Astrocyte (in vitro differentiated cells and primary cell): ENCODE results near the gene STARD13. TPM values are rescaled to one million over a fixed set of nuclear protein-coding genes. Genes with fewer than 3 reads are reported as not detected.

Experiments used
- DNase-seq: peaks from one replicate; pipeline ENCODE4 v3.0.0-alpha.2; 2010; ENCODE audit warnings: low read depth
- FAIRE-seq: peaks from 2 replicates; lab custom pipeline; 2011; peaks lifted over from hg19 to GRCh38; lab: Jason Lieb, UNC
- H2AFZ ChIP-seq: 2 replicates; pipeline ENCODE4 v1.6.0; 2012; ENCODE audit warnings: low read depth, low read length, inconsistent platforms
- H3K27ac ChIP-seq: 2 replicates; pipeline ENCODE4 v1.5.1; 2011; ENCODE audit warnings: low read depth, low read length, inconsistent platforms
- H3K27me3 ChIP-seq: 2 replicates; pipeline ENCODE4 v1.6.0; 2011; ENCODE audit warnings: low read length, inconsistent platforms; ENCODE audit not compliant: insufficient read depth
- H3K36me3 ChIP-seq: 2 replicates; pipeline ENCODE4 v1.5.1; 2011; ENCODE audit warnings: low read length, inconsistent platforms; ENCODE audit not compliant: insufficient read depth
- H3K4me1 ChIP-seq: 2 replicates; pipeline ENCODE4 v1.5.1; 2011; ENCODE audit warnings: low read length, inconsistent platforms; ENCODE audit not compliant: insufficient read depth
- H3K4me2 ChIP-seq: 2 replicates; pipeline ENCODE4 v1.6.0; 2012; ENCODE audit warnings: low read length, inconsistent platforms
- H3K4me3 ChIP-seq: 2 replicates; pipeline ENCODE4 v1.5.1; 2011; ENCODE audit warnings: low read depth, mild to moderate bottlenecking, low read length, inconsistent platforms; ENCODE audit not compliant: insufficient read depth
- H3K79me2 ChIP-seq: 2 replicates; pipeline ENCODE4 v1.6.0; 2012; ENCODE audit warnings: mild to moderate bottlenecking, low read length, inconsistent platforms; ENCODE audit not compliant: insufficient read depth
- H3K9ac ChIP-seq: 2 replicates; pipeline ENCODE4 v1.6.0; 2012; ENCODE audit warnings: mild to moderate bottlenecking, low read length, inconsistent platforms
- H3K9me3 ChIP-seq: 2 replicates; pipeline ENCODE4 v1.5.1; 2012; ENCODE audit warnings: low read depth, mild to moderate bottlenecking, low read length, inconsistent platforms; ENCODE audit not compliant: insufficient read depth
- H4K20me1 ChIP-seq: 2 replicates; pipeline ENCODE4 v1.6.0; 2012; ENCODE audit warnings: low read length, inconsistent platforms; ENCODE audit not compliant: insufficient read depth
- H3K27ac Mint-ChIP-seq: one replicate; pipeline ENCODE4 v1.8.0; 2021; ENCODE audit warnings: mild to moderate bottlenecking, mixed read lengths; ENCODE audit not compliant: unreplicated experiment
- H3K27me3 Mint-ChIP-seq: one replicate; pipeline ENCODE4 v1.8.0; 2021; ENCODE audit warnings: low read depth, mixed read lengths; ENCODE audit not compliant: unreplicated experiment
- H3K36me3 Mint-ChIP-seq: one replicate; pipeline ENCODE4 v1.8.0; 2021; ENCODE audit warnings: low read depth, mixed read lengths; ENCODE audit not compliant: unreplicated experiment
- H3K4me1 Mint-ChIP-seq: one replicate; pipeline ENCODE4 v1.8.0; 2021; ENCODE audit warnings: low read depth, mixed read lengths; ENCODE audit not compliant: unreplicated experiment
- H3K4me3 Mint-ChIP-seq: one replicate; pipeline ENCODE4 v1.8.0; 2021; ENCODE audit warnings: mild to moderate bottlenecking, moderate library complexity, mixed read lengths; ENCODE audit not compliant: unreplicated experiment
- H3K9me3 Mint-ChIP-seq: one replicate; pipeline ENCODE4 v1.8.0; 2021; ENCODE audit warnings: mild to moderate bottlenecking, mixed read lengths; ENCODE audit not compliant: unreplicated experiment
- EZH2 ChIP-seq: IDR thresholded peaks from 2 replicates; pipeline ENCODE4 v1.6.1; 2012; ENCODE audit warnings: mild to moderate bottlenecking, low read length, inconsistent platforms; ENCODE audit not compliant: insufficient read depth
- total RNA-seq: library from RNA; stranded (reverse); gene quantifications from 2 replicates; pipeline ENCODE4 v1.2.1, GENCODE V29; 2021
- TF ChIP-seq, protein P1 (sequence below): IDR thresholded peaks from 2 replicates; pipeline ENCODE4 v1.5.1; 2011; ENCODE audit warnings: low read depth, mild to moderate bottlenecking, inconsistent platforms, low read length, moderate library complexity; ENCODE audit not compliant: insufficient read depth

The STARD13 gene
- total RNA-seq, 1 donor from 2014 or later = 30.1 TPM

GRCh38 chr13:33174491-33174890, 111.1 kb downstream of the STARD13 start:
- Histone ChIP-seq H3K27me3 (no peaks in the 10 kb centered on the region), H3K79me2 (peaks cover 81% of the 10 kb centered on the region), H3K9ac (no peak overlapping the region), H3K4me1 (peaks cover 18% of the 10 kb centered on the region), H3K9me3 (no peaks in the 10 kb centered on the region), H3K4me3 (no peak overlapping the region), H3K4me2 (no peak overlapping the region), H3K36me3 (peaks cover 7% of the 10 kb centered on the region), H3K27ac (no peak overlapping the region), H2AFZ (no peak overlapping the region), H4K20me1 (no peaks in the 10 kb centered on the region)
- no peak for FAIRE-seq
- TF ChIP-seq EZH2 = no peak
- TF ChIP-seq, protein P1, sequence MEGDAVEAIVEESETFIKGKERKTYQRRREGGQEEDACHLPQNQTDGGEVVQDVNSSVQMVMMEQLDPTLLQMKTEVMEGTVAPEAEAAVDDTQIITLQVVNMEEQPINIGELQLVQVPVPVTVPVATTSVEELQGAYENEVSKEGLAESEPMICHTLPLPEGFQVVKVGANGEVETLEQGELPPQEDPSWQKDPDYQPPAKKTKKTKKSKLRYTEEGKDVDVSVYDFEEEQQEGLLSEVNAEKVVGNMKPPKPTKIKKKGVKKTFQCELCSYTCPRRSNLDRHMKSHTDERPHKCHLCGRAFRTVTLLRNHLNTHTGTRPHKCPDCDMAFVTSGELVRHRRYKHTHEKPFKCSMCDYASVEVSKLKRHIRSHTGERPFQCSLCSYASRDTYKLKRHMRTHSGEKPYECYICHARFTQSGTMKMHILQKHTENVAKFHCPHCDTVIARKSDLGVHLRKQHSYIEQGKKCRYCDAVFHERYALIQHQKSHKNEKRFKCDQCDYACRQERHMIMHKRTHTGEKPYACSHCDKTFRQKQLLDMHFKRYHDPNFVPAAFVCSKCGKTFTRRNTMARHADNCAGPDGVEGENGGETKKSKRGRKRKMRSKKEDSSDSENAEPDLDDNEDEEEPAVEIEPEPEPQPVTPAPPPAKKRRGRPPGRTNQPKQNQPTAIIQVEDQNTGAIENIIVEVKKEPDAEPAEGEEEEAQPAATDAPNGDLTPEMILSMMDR = no peak
- Mint-ChIP-seq H3K9me3 (no peaks in the 10 kb centered on the region), H3K27ac (no peak overlapping the region), H3K27me3 (no peaks in the 10 kb centered on the region), H3K36me3 (peaks cover 3% of the 10 kb centered on the region), H3K4me3 (no peak overlapping the region), H3K4me1 (peaks cover 27% of the 10 kb centered on the region)
- no peak for DNase-seq

DNA sequence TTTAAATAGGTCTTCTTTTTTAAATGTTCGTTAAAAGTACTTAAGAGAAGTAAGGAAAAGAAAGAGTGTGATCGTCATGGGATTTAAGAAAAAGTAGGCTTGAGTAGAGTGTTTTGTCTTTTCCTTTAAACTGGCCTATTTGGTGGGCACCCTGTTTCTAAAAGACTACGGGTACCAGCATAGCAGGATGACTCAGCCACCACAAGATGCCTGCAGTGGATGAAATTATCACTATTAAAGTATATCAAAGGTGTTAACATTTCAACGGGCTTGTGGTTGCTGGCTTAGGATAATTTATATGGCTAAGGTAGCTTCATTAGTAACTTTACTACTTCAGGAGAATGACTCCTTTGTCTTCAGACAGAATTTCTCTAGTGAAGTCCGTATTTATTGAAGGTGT, 112.6 kb downstream of the STARD13 start:
- FAIRE-seq (no peak), DNase-seq (no peak)
- H3K4me1 ChIP-seq = peaks cover 33% of the 10 kb centered on the region
- peaks cover 80% of the 10 kb centered on the region for H3K79me2 ChIP-seq
- Mint-ChIP-seq H3K27ac (no peak overlapping the region), H3K27me3 (no peaks in the 10 kb centered on the region), H3K4me1 (peaks cover 42% of the 10 kb centered on the region), H3K36me3 (peaks cover 3% of the 10 kb centered on the region), H3K9me3 (no peaks in the 10 kb centered on the region), H3K4me3 (no peak overlapping the region)
- no peak overlapping the region for H2AFZ ChIP-seq
- no peaks in the 10 kb centered on the region for H3K27me3 ChIP-seq
- peaks cover 2% of the 10 kb centered on the region for H3K36me3 ChIP-seq
- no peak overlapping the region for H3K9ac ChIP-seq
- no peak overlapping the region for H3K4me3 ChIP-seq
- no peak overlapping the region for H3K4me2 ChIP-seq
- no peaks in the 10 kb centered on the region for H4K20me1 ChIP-seq
- H3K27ac ChIP-seq = peak overlapping the region; percentile 15
- H3K9me3 ChIP-seq = no peaks in the 10 kb centered on the region
- TF ChIP-seq EZH2 = no peak
- TF ChIP-seq, protein P1 = no peak

DNA sequence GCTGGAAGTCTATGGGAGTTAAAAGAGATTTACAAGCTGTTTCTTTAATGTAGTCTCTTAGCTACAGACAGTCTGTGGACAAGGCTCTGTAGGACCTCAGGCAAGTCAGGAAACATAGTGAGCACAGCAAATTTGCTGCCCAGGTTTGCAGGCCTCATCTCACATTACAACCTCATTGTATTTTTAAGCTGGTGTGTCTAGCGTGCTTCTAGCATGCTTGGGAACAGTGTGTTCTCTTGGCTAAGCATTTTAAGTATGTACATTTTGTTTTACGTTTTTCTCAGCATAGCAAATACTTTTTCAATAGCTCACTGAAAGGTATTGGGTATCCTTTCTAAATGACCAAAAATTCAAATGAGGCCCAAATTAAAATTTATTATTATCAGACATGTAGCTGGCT, 113.2 kb downstream of the STARD13 start:
- Histone ChIP-seq H3K4me1 (peaks cover 34% of the 10 kb centered on the region), H3K9me3 (no peaks in the 10 kb centered on the region), H3K4me2 (no peak overlapping the region), H3K27me3 (no peaks in the 10 kb centered on the region), H3K27ac (peak overlapping the region; percentile 15), H2AFZ (no peak overlapping the region), H3K36me3 (peaks cover 2% of the 10 kb centered on the region), H3K4me3 (no peak overlapping the region), H4K20me1 (no peaks in the 10 kb centered on the region), H3K79me2 (peaks cover 83% of the 10 kb centered on the region), H3K9ac (no peak overlapping the region)
- TF ChIP-seq, protein P1 = no peak
- TF ChIP-seq EZH2 = no peak
- Mint-ChIP-seq H3K36me3 (peaks cover 3% of the 10 kb centered on the region), H3K4me1 (peaks cover 45% of the 10 kb centered on the region), H3K9me3 (no peaks in the 10 kb centered on the region), H3K27ac (peak overlapping the region; percentile 67), H3K4me3 (peak overlapping the region; percentile 23), H3K27me3 (no peaks in the 10 kb centered on the region)
- DNase-seq (no peak), FAIRE-seq (peak; percentile 50)
